ENCODE results near the gene SPDYE17.
"Not testable (repeated sequence)": the region's sequence is repeated elsewhere in the genome, so short reads cannot be mapped to it uniquely, and the experiment has no call there.

GRCh38 chr7:76993831-76994230 lies 38.3 kb downstream of the SPDYE17 start:
- TF ChIP-seq CTCF (conservative IDR thresholded peaks at IDR 0.05; ENCODE audit: low read depth, low read length); CEBPB (IDR thresholded peaks at IDR 0.05; ENCODE audit: low read depth, low read length); RAD21 (IDR thresholded peaks at IDR 0.05; ENCODE audit: low read length); POLR2A (IDR thresholded peaks at IDR 0.05; ENCODE audit: low read depth, low read length); NFE2L2 (IDR thresholded peaks at IDR 0.05; ENCODE audit: low read depth, low read length); USF2 (IDR thresholded peaks at IDR 0.05; ENCODE audit: low read depth, low read length); ELK1 (IDR thresholded peaks at IDR 0.05; ENCODE audit: borderline replicate concordance, low read depth, low read length): not testable (repeated sequence)

All from IMR-90 (cell line).